Measurements from ENCODE around the gene ZNF678. TPM values are rescaled to one million over a fixed set of nuclear protein-coding genes. Genes with fewer than 3 reads are reported as not detected.

Gene ZNF678
- total RNA-seq, 2 donors from 2014 or later = 2.7 to 3.3 TPM

DNA sequence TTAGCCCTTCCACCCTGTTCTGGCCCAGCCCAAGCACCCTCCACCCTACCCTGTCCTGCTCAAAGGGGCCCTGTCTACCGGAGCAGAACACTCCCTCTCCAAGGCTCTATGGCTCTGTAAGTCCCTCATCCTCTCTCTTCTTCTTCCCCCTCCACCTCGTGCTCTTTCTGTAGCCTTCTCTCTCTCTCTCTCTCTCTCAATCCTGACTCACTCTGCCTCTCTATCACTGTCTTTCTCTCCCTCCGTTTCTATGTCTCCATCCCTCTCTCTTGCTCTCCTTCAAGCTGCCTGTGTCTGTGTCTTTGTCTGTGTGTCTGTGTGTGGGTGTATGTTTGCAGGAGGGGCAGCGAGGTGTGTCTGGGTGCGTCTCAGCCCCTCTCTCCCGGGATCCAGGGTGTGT is 1.3 kb upstream of the ZNF678 start:
- Histone ChIP-seq H3K27me3 (peaks cover 0 to 10% of the 10 kb centered on the region in 2 donors), H3K4me3 (no peak overlapping the region), H3K36me3 (no peaks in the 10 kb centered on the region), H3K9me3 (no peaks in the 10 kb centered on the region), H3K27ac (no peak overlapping the region), H3K4me1 (peaks cover 0 to 15% of the 10 kb centered on the region in 2 donors)
- TF ChIP-seq, protein P1, sequence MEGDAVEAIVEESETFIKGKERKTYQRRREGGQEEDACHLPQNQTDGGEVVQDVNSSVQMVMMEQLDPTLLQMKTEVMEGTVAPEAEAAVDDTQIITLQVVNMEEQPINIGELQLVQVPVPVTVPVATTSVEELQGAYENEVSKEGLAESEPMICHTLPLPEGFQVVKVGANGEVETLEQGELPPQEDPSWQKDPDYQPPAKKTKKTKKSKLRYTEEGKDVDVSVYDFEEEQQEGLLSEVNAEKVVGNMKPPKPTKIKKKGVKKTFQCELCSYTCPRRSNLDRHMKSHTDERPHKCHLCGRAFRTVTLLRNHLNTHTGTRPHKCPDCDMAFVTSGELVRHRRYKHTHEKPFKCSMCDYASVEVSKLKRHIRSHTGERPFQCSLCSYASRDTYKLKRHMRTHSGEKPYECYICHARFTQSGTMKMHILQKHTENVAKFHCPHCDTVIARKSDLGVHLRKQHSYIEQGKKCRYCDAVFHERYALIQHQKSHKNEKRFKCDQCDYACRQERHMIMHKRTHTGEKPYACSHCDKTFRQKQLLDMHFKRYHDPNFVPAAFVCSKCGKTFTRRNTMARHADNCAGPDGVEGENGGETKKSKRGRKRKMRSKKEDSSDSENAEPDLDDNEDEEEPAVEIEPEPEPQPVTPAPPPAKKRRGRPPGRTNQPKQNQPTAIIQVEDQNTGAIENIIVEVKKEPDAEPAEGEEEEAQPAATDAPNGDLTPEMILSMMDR (IDR thresholded peaks at IDR 0.05) = no peak
- no peak for DNase-seq (ENCODE audit: low spot score)

DNA sequence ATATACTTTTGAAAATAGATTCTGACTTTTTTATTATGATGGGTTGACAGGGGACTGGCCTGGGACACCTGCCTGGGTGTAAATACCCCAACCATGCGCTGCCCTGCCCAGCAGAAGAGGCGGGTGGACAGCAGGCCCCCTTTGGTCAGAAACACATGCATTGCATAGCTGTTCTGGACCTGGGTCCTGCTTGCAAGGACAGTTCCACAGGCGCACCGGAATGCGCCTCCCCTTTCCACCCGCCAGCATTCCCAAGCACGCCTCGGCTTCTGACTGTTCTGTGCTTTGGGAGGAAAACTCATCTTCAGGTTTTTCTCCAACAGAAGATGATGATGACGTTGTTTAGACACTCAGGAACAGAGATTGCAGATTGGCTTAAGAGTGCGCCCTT is 428 bp upstream of the ZNF678 start:
- DNase-seq (ENCODE audit: low spot score) = peak; percentile 57
- H3K36me3 ChIP-seq = no peaks in the 10 kb centered on the region
- TF ChIP-seq, protein P1 (IDR thresholded peaks at IDR 0.05) = no peak
- peak overlapping the region; percentile 80 to 87 for H3K27ac ChIP-seq
- H3K9me3 ChIP-seq = no peaks in the 10 kb centered on the region
- H3K27me3 ChIP-seq = peaks cover 0 to 10% of the 10 kb centered on the region in 2 donors
- peaks cover 0 to 15% of the 10 kb centered on the region in 2 donors for H3K4me1 ChIP-seq
- no peak overlapping the region for H3K4me3 ChIP-seq

DNA sequence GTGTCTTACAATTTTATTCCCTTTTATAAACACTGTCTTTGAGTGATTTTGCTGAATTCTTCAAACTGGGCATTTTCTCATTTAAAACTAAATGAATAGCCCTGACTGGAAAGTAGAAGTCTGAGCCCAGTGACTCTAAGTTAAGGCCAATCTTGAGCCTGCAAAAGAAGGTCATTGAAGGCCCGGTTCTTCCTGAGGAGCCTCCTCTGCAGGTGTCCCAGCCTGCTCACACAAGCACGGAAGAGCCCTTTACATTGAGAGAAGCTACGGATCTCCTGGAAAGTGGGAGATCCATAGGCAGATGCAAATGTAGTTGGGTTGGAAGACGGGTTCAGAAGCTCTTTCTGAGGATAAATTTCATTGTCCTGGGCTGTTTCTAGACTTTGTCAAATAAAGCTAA is 3.9 kb downstream of the ZNF678 start:
- Histone ChIP-seq H3K4me1 (peaks cover 0 to 7% of the 10 kb centered on the region in 2 donors), H3K9me3 (no peaks in the 10 kb centered on the region), H3K27ac (no peak overlapping the region), H3K36me3 (no peaks in the 10 kb centered on the region), H3K27me3 (no peaks in the 10 kb centered on the region), H3K4me3 (no peak overlapping the region)
- TF ChIP-seq, protein P1 (IDR thresholded peaks at IDR 0.05) = no peak
- DNase-seq (ENCODE audit: low spot score) = no peak

DNA sequence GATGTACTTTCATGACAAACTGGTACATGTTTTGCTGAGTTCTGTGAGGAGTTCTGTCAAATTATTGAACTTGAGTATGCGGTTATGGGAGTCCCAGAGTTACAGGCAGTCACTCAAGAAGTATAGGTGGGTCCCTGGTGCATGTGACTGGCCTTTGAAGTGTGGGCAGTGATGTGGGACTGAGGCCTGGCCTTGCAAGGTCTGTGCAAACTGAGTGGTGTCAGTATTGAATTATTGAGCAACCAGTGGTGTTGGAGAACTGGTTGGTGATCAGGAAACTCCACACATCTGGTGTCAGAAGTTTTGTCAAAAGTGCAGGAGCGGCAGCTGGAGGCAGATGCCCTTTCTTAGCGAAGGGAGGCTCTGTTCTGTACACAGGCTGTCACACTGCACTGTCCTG is 5.2 kb downstream of the ZNF678 start:
- DNase-seq (ENCODE audit: low spot score) = no peak
- Histone ChIP-seq H3K9me3 (no peaks in the 10 kb centered on the region), H3K4me1 (peaks cover 0 to 17% of the 10 kb centered on the region in 2 donors), H3K36me3 (no peaks in the 10 kb centered on the region), H3K27ac (no peak overlapping the region), H3K4me3 (no peak overlapping the region), H3K27me3 (no peaks in the 10 kb centered on the region)
- TF ChIP-seq, protein P1 (IDR thresholded peaks at IDR 0.05) = no peak

DNA sequence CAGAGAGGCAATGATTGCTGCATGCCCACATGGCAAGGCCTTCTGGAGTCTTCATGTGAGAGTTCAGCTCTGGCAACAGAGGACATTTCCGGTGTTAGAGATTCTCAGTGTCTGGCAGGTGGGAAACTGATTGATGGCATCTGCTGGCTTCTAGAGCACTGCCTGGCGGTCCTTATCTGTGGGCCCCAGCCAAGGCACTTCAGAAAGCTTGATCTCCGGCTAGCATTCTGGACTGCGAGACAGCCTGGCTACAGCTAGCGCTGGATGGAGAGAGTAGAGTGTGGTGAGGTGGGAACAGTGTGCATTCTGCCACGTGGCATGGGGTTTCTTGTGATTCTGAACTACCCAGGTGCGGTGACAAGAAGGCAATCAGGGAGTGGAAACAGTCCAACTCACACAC is 9.4 kb downstream of the ZNF678 start:
- Histone ChIP-seq H3K27ac (no peak overlapping the region), H3K36me3 (no peaks in the 10 kb centered on the region), H3K9me3 (no peaks in the 10 kb centered on the region), H3K4me1 (peaks cover 0 to 11% of the 10 kb centered on the region in 2 donors), H3K4me3 (no peak overlapping the region), H3K27me3 (no peaks in the 10 kb centered on the region)
- TF ChIP-seq, protein P1 (IDR thresholded peaks at IDR 0.05) = no peak
- DNase-seq (ENCODE audit: low spot score) = no peak

- Histone ChIP-seq H3K4me1 (peaks cover 0 to 16% of the 10 kb centered on the region in 2 donors), H3K4me3 (no peak overlapping the region), H3K9me3 (no peaks in the 10 kb centered on the region), H3K36me3 (no peaks in the 10 kb centered on the region), H3K27ac (no peak overlapping the region), H3K27me3 (no peaks in the 10 kb centered on the region)
- DNase-seq (ENCODE audit: low spot score) = no peak
- TF ChIP-seq, protein P1 (IDR thresholded peaks at IDR 0.05) = no peak
Measured at GRCh38 chr1:227574926-227575325, 11.6 kb downstream of the ZNF678 start.
